Endothelial cell of umbilical vein (primary cell): ENCODE results near the gene ARL5B. TPM values are rescaled to one million over a fixed set of nuclear protein-coding genes. Genes with fewer than 3 reads are reported as not detected.

Source experiments
- BruUV-seq: library from RNA; stranded (reverse); fragments of 400-500 nt; replicated peaks from 2 replicates; lab custom pipeline; 2021; lab: Mats Ljungman, UMichigan
- CTCF ChIA-PET: fragments of 300-600, 350-600 bp; sonication (Branson Sonifier 250); formaldehyde crosslinking; loops from one replicate; lab custom pipeline; 2021; ENCODE audit warnings: antibody characterized with exemption, inconsistent platforms; lab: Charles Lee
- POLR2A ChIA-PET: fragments of 300-600, 350-600 bp; sonication (Branson Sonifier 250); formaldehyde crosslinking; loops from one replicate; lab custom pipeline; 2021; ENCODE audit warnings: antibody characterized with exemption, inconsistent platforms; lab: Charles Lee
- DNase-seq: peaks from one replicate; pipeline ENCODE4 v3.0.0-alpha.2; 2011; ENCODE audit warnings: low read depth, low spot score
- FAIRE-seq: peaks from 2 replicates; lab custom pipeline; 2011; peaks lifted over from hg19 to GRCh38; lab: Jason Lieb, UNC
- H2AFZ ChIP-seq: 2 replicates; pipeline ENCODE4 v1.6.0; 2012; ENCODE audit warnings: low read depth, low read length, control low read depth, inconsistent platforms
- H3K27ac ChIP-seq: 2 replicates; pipeline ENCODE4 v1.5.1; 2011; ENCODE audit warnings: low read depth, mild to moderate bottlenecking, control low read depth, low read length, moderate library complexity; ENCODE audit not compliant: insufficient read depth
- H3K27me3 ChIP-seq, 2 experiments: 2 replicates each; pipeline versions ENCODE4 v1.6.0 to v1.6.1; 2011; ENCODE audit warnings: low read length in 2 of 2, mixed read lengths in 1 of 2; ENCODE audit not compliant: control insufficient read depth in 2 of 2, insufficient read depth in 2 of 2
- H3K36me3 ChIP-seq, 2 experiments: 2 replicates in 1 of 2; 3 replicates in 1 of 2; pipeline ENCODE4 v1.5.1; 2011; ENCODE audit warnings: low read length in 2 of 2, mild to moderate bottlenecking in 1 of 2, moderate library complexity in 1 of 2; ENCODE audit not compliant: control insufficient read depth in 2 of 2, insufficient read depth in 2 of 2; ENCODE audit errors: extremely low read depth in 1 of 2
- H3K4me1 ChIP-seq: 3 replicates; pipeline ENCODE4 v1.5.1; 2011; ENCODE audit warnings: mild to moderate bottlenecking, low read length; ENCODE audit not compliant: control insufficient read depth, insufficient read depth; ENCODE audit errors: extremely low read depth
- H3K4me2 ChIP-seq: 2 replicates; pipeline ENCODE4 v1.6.1; 2011; ENCODE audit warnings: low read length, control low read depth, mixed read lengths; ENCODE audit not compliant: insufficient read depth
- H3K4me3 ChIP-seq, 3 experiments: fragments of 200-600 bp in 1 of 3; sonication (generic), shearing (Covaris generic) in 1 of 3; replicated peaks in 1 of 3; 2 replicates each; pipeline ENCODE4 v1.5.1; 2011 to 2016; ENCODE audit warnings: control low read depth in 3 of 3, low read length in 3 of 3, mild to moderate bottlenecking in 2 of 3, inconsistent platforms in 1 of 3, low read depth in 1 of 3, moderate library complexity in 1 of 3; ENCODE audit not compliant: insufficient read depth in 1 of 3
- H3K79me2 ChIP-seq: 2 replicates; pipeline ENCODE4 v1.6.0; 2012; ENCODE audit warnings: low read length, inconsistent platforms; ENCODE audit not compliant: control insufficient read depth, insufficient read depth
- H3K9ac ChIP-seq: replicated peaks from 2 replicates; pipeline ENCODE3; 2011; ENCODE audit warnings: low read length, control low read depth; ENCODE audit not compliant: insufficient read depth; ENCODE audit errors: extremely low read depth
- H3K9me1 ChIP-seq: replicated peaks from 3 replicates; pipeline ENCODE4 v1.6.0; 2011; ENCODE audit warnings: mild to moderate bottlenecking, low read length; ENCODE audit not compliant: control insufficient read depth, insufficient read depth; ENCODE audit errors: extremely low read depth
- H3K9me3 ChIP-seq: replicated peaks from 2 replicates; pipeline ENCODE4 v1.5.1; 2012; ENCODE audit warnings: low read length, inconsistent platforms; ENCODE audit not compliant: control insufficient read depth, insufficient read depth
- H4K20me1 ChIP-seq: replicated peaks from 2 replicates; pipeline ENCODE3; 2011; ENCODE audit warnings: mild to moderate bottlenecking, low read length; ENCODE audit not compliant: control insufficient read depth, insufficient read depth; ENCODE audit errors: extremely low read depth
- EZH2 ChIP-seq: IDR thresholded peaks from 2 replicates; pipeline ENCODE4 v1.6.1; 2012; ENCODE audit warnings: borderline replicate concordance, low read depth, mild to moderate bottlenecking, moderate library complexity, low read length, inconsistent platforms; ENCODE audit not compliant: severe bottlenecking
- FOS ChIP-seq: IDR thresholded peaks from 2 replicates; pipeline ENCODE4 v1.6.1; 2011; ENCODE audit warnings: mild to moderate bottlenecking, low read length, moderate library complexity, borderline replicate concordance; ENCODE audit not compliant: insufficient read depth
- GATA2 ChIP-seq: IDR thresholded peaks from 2 replicates; pipeline ENCODE4 v1.7.0; 2011; ENCODE audit warnings: low read depth, mild to moderate bottlenecking, moderate library complexity, mixed read lengths, low read length; ENCODE audit not compliant: insufficient read length, insufficient read depth
- JUN ChIP-seq: IDR thresholded peaks from 2 replicates; pipeline ENCODE4 v1.6.1; 2011; ENCODE audit warnings: borderline replicate concordance, low read depth; ENCODE audit not compliant: insufficient read length, insufficient read depth
- MYC ChIP-seq: IDR thresholded peaks from one replicate; pipeline ENCODE4 v1.6.1; 2011; ENCODE audit warnings: mild to moderate bottlenecking, low read depth, low read length
- POLR2A ChIP-seq: IDR thresholded peaks from 2 replicates; pipeline ENCODE4 v1.6.1; 2012; ENCODE audit warnings: low read depth, mild to moderate bottlenecking, control low read depth, low read length
- POLR2AphosphoS5 ChIP-seq: IDR thresholded peaks from 2 replicates; pipeline ENCODE4 v1.6.1; 2012; ENCODE audit warnings: low read depth, mild to moderate bottlenecking, control low read depth, low read length, moderate library complexity; ENCODE audit not compliant: insufficient read depth
- dilution Hi-C: fragments of 300-500 bp; cut with MboI; formaldehyde crosslinking; loops from one replicate; pipeline ENCODE4 v1.15.0; 2019; ENCODE audit warnings: low sequenced_read_pairs; ENCODE audit not compliant: extremely low pct_ligation_motif_present
- intact Hi-C: fragments of 100-400 bp; cut with micrococcal nuclease; formaldehyde crosslinking; loops from one replicate; pipeline ENCODE4 v1.10.0; 2022
- polyA plus RNA-seq, 4 experiments: library from polyadenylated mRNA; depleted of rRNA in 3 of 4; stranded (reverse) in 3 of 4; unstranded in 1 of 4; fragments of >200 nt; gene quantifications; 2 replicates each; pipeline versions ENCODE4 v1.2.1 to v1.2.3, GENCODE V29; 2011 to 2012; ENCODE audit warnings: missing spikeins in 1 of 4
- total RNA-seq: library from RNA; stranded (reverse); gene quantifications from 2 replicates; pipeline ENCODE4 v1.2.3, GENCODE V29; 2021
- TF ChIP-seq, protein P1 (sequence below), 2 donors: IDR thresholded peaks; 1 replicate in 1 of 2; 2 replicates in 1 of 2; pipeline ENCODE4 v1.5.1; 2011; ENCODE audit warnings: low read length in 2 of 2, mild to moderate bottlenecking in 2 of 2, moderate library complexity in 2 of 2, control low read depth in 1 of 2, inconsistent platforms in 1 of 2, low read depth in 1 of 2; ENCODE audit not compliant: insufficient read depth in 1 of 2; ENCODE audit errors: extremely low read depth in 1 of 2
- TF ChIP-seq, protein P2 (sequence below): IDR thresholded peaks from 2 replicates; pipeline ENCODE4 v1.6.1; 2011; ENCODE audit not compliant: insufficient read depth, insufficient read length

The ARL5B gene
- total and polyA plus RNA-seq, 2 donors (not counting 3 experiments of a cell fraction or from before 2014, with no cell fraction given): 5.1 to 19.1 TPM

DNA sequence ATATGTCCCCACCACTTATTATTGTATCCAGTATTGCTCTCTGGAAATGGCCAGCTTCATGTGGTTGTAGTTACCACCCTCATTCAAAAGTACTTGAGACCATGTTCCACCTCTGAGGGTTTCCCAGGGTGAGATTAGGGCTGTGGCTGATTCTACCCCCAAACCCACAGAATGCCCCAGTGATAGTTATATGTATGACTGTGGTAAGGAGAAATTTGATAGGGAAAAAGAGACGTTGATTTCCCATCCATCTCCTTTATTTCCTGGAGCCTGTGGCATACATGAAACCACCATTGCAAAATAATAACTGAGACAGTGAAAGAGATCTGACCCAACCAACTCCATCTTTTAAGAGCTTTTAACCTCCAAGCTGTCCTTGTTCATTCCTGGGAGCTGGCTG, 25.2 kb downstream of the ARL5B start:
- no peak for DNase-seq
- Histone ChIP-seq H3K4me2 (no peak overlapping the region), H3K9me3 (no peaks in the 10 kb centered on the region), H2AFZ (no peak overlapping the region), H3K27ac (no peak overlapping the region), H3K36me3 (no peaks in the 10 kb centered on the region), H3K27me3 (no peaks in the 10 kb centered on the region), H3K4me3 (no peak overlapping the region), H3K79me2 (no peaks in the 10 kb centered on the region), H3K4me1 (no peaks in the 10 kb centered on the region), H3K9me1 (no peaks in the 10 kb centered on the region), H4K20me1 (no peaks in the 10 kb centered on the region), H3K9ac (no peak overlapping the region)
- CTCF ChIA-PET: no interaction called here
- dilution Hi-C loops: no loop called here
- no peak for FAIRE-seq
- POLR2A ChIA-PET: interaction anchor here (1.2 kb wide), 1 partner anchor 25 kb away, joined by 4 read pairs; the partner anchor contains the start of gene ARL5B
- intact Hi-C loops: no loop called here
- no peak for TF ChIP-seq FOS
- no peak for TF ChIP-seq POLR2AphosphoS5
- no peak for TF ChIP-seq POLR2A
- no peak for TF ChIP-seq JUN
- TF ChIP-seq, protein P1, sequence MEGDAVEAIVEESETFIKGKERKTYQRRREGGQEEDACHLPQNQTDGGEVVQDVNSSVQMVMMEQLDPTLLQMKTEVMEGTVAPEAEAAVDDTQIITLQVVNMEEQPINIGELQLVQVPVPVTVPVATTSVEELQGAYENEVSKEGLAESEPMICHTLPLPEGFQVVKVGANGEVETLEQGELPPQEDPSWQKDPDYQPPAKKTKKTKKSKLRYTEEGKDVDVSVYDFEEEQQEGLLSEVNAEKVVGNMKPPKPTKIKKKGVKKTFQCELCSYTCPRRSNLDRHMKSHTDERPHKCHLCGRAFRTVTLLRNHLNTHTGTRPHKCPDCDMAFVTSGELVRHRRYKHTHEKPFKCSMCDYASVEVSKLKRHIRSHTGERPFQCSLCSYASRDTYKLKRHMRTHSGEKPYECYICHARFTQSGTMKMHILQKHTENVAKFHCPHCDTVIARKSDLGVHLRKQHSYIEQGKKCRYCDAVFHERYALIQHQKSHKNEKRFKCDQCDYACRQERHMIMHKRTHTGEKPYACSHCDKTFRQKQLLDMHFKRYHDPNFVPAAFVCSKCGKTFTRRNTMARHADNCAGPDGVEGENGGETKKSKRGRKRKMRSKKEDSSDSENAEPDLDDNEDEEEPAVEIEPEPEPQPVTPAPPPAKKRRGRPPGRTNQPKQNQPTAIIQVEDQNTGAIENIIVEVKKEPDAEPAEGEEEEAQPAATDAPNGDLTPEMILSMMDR (IDR thresholded peaks at IDR 0.05; ENCODE audit: extremely low read depth in 1 of 2, insufficient read depth in 1 of 2, low read depth in 1 of 2, low read length in 2 of 2): no peak
- TF ChIP-seq GATA2: no peak
- no peak for TF ChIP-seq EZH2
- TF ChIP-seq, protein P2, sequence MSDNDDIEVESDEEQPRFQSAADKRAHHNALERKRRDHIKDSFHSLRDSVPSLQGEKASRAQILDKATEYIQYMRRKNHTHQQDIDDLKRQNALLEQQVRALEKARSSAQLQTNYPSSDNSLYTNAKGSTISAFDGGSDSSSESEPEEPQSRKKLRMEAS: no peak
- TF ChIP-seq MYC: no peak
- BruUV-seq: no TSS peak
